ENCODE results near the gene CACHD1. TPM values are rescaled to one million over a fixed set of nuclear protein-coding genes. Genes with fewer than 3 reads are reported as not detected.
"Not testable (repeated sequence)": the region's sequence is repeated elsewhere in the genome, so short reads cannot be mapped to it uniquely, and the experiment has no call there.

The CACHD1 gene
- total RNA-seq, 1 experiment from 2014 or later, result 1.2 TPM

- DNase-seq (ENCODE audit: low read depth), result no peak
Measured at GRCh38 chr1:64496606-64497005, 26.7 kb downstream of the CACHD1 start.

- DNase-seq (ENCODE audit: low read depth), result no peak
Measured at GRCh38 chr1:64497088-64497883, 27.4 kb downstream of the CACHD1 start.

DNA sequence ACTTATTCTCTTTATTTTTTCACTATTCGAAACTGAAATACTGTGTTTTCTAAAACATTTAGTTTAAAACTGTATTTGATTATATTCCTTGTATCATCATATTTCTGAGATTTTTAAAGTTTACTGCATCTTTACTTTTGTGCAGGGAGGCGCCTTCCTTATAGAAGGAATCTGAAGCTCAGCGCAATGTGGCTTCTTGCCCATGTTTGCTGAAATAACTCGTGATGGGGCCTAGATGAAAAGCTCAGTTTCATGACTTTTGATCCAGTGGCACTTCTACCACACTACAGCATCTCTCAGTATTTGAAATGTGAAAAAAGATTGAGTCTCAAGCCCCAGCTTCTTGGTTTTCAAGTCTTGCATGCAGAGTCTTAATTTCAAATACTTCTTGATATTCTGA, 28.4 kb downstream of the CACHD1 start:
- DNase-seq (ENCODE audit: low read depth), result no peak

DNA sequence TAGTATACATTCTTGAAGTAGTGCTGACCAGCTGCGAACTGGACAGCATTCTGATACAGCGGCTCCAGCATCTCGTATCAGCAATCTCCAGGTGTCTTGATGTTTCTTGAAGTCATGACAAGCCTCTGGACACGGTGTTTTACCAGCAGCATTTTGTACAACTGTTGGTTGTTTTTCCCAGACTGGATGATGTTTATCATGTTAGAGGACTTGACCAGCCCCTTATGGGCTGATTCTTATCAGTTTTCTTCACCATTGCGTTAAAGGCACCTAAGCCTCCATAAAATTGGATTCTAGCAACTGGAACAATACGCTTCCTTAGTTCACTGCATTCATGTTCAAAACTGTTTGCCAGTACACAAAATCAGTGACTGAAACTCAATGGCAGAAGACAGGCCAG, 29.1 kb downstream of the CACHD1 start:
- no peak for DNase-seq (ENCODE audit: low read depth)

DNA sequence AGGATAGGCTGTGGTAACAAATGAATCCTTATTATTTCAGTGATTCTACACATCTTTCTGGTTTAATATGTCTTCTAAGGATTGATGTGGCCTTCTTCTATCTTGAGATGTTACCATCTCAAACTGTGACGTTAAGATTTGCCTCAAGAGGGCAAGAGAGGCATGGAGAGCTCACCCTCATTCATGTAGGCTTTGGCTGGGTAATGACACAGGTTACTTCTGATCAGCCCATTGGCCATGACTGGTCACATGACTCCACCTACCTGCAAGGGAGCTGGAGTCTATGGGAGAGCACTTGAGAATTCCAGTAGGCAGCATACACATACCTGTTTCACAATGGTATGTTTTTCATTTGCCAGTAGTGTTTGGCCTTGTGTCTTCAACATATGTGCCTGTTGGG, 30.0 kb downstream of the CACHD1 start:
- no peak for DNase-seq (ENCODE audit: low read depth)

GRCh38 chr1:64502083-64502482, 32.2 kb downstream of the CACHD1 start:
- no peak for DNase-seq (ENCODE audit: low read depth)

- DNase-seq (ENCODE audit: low read depth), result peak; percentile 44
Measured at GRCh38 chr1:64502931-64503330, 33.0 kb downstream of the CACHD1 start.

DNA sequence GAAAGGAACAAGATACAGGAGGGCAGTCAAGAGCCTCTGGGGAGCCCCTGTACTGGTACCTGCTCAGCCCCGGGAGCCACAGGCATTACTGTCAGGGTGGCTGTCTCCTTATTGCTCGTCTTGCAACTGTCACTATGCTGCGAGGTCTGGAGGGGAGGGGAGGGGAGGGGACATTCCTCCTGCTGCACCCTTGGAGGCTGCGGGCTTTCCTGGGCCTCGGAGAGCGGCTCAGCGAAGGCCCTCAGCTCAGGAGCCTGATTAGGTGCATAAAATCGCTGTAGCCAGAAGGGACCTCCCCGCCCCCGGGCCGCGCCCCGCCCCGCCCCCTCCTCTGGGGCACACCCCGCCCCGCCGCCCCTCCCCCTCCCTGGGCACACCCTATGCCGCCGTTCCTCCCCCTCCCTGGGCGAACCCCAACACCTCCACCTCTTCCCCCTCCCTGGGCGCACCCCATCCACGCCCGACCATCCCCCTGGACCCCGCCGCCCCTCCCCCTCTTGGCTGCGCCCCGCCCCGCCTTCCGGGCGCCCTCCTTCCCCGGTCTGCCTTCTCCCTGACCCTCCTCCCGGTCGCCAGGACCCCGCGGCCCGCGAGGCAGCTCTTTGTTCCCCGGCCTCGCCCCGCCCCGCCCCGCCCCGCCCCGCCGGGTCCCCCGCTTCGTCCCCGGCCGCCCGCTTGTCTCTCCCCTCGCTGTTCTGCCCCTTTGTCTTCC, 35.5 kb downstream of the CACHD1 start:
- peak; percentile 13 for DNase-seq (ENCODE audit: low read depth)

GRCh38 chr1:64505944-64506655, 36.2 kb downstream of the CACHD1 start:
- no peak for DNase-seq (ENCODE audit: low read depth)

- DNase-seq (ENCODE audit: low read depth), result no peak
Measured at GRCh38 chr1:64508629-64509028, 38.7 kb downstream of the CACHD1 start.

DNA sequence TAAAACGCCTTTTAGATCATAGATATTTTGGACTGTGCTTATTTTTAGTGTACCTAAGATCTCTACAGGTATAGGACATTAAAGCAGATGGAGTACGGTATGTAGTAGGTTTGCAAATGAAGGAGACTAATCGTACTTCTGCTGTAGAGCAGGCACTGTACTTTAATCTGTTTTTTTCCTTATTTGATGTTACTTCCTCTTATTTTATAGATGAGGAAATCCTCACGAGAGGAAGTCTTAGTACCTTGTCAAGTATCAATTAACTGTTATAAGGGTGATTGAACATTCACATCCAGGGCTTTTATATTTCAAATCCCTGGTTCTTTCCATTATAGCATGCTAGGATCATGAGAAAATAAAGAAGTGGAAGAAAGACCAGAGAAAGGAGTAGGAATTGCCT, 41.1 kb downstream of the CACHD1 start:
- no peak for DNase-seq (ENCODE audit: low read depth)

- not testable (repeated sequence) for DNase-seq (ENCODE audit: low read depth)
Measured at GRCh38 chr1:64512206-64512605, 42.3 kb downstream of the CACHD1 start.

DNA sequence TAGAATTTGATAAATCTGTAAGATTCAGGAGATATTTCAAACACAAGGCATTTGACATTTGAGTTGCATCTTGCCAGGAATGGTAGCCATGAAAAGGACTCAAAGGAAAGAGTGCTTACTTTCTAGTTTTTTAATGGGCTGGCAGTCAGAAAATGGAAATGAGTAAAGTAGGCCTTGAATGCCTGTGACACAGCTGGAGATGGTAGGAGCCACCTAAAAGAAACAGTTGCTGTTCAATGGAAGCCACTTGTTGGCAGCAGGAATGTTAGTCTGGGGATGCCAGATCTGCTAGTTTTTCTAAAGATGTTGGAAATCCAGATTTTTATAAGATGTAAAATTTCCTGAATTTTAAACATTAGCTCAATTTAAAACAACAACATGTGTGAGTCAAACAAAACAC, 43.6 kb downstream of the CACHD1 start:
- no peak for DNase-seq (ENCODE audit: low read depth)

DNA sequence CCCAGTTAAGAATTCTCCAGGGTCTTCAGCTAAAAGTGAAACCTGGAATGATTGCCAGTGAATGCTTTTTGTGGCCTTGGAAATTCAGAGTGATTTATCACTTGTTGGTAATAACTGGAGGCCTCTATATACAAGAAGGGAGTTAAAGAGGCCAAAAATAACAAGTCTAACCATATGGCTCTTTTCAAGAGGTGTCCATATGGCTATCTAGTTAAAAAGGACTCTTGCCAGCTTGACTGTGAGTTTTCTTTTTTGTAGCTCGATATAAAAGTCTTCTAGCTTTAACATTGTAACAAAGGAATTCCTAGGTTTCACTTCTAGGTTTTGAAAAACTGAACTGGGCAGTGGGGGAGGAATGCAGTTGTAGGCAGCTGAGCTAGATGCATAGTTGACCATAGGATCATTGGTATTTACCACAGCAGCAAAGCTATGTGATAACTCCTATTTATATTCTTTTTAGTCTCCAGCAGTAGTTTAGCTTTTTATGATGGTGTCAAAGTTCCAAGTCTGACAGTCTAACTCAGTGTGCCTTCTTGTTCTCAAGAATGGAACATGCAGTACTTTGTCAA, 44.4 kb downstream of the CACHD1 start:
- peak; percentile 32 for DNase-seq (ENCODE audit: low read depth)

- no peak for DNase-seq (ENCODE audit: low read depth)
Measured at GRCh38 chr1:64515427-64515826, 45.5 kb downstream of the CACHD1 start.

DNA sequence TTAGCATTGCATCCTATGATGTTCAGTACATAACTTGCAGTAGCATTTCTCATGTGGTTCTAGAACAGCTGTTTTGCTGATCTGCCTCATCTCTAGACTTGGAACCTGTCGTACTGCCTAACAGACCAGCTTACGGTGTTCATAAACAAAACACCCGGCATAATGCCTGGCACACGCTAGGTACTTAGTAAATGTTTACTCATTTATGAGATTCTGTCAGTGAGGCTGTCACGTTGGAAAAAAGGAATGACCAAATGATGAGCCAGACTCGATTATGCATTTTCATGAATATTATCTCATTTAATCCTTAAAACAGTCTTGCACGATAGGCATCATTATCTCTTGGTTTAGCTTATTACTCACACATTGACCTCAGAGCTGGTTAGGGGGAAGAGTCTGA, 46.4 kb downstream of the CACHD1 start:
- no peak for DNase-seq (ENCODE audit: low read depth)

DNA sequence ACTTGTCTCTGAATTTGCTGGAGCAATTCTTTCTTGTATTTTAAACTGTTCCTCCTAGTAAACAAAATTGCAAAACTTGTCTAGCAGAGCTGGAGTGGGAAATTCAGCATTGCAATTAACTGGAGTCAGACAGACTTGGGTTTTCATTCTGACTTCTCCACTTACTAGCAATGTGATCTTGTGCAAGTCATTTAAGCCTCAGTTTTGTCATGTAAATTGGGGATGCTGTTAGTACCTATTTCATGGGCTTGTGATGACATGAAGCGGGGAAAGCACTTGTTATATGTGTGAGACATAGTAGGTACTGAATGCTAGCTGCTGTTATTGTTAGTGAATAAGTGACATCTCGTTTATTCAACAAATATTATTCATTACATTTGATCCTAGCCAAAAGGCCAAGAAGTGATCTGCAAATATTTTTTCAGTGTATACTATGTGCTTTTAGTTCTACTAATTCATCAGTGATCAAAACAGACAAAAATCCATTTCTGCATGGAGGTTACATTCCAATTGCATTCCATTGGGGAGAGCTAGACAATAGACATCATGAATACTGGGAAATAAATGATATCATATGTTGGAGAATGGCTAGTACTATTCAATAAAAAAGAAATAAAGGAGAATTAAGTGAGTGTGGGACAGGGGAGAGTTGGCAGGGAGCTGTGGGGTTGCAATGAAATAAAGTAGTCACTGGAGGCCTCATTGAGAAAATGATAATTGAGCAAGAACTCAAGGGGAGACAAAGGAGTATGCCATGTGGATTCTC, 47.1 kb downstream of the CACHD1 start:
- DNase-seq (ENCODE audit: low read depth), result no peak

DNA sequence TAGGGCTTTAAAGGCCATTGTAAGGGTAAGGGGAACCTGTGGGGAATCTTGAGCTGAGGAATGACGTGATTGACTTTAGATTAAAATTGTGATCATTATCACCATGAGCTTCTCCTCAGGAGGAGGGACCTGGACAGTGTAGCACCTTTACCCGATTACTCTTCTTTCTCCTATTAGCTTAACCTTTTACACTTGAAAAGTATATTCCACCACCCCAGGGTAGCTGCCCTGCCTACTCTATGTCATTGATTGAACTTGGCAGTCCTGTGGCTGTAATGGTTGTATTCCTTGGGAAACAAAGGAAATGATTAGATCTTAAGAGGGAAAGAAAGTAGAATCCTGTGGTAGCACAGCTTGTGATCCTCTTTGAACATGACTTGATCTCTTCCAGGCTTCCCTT, 47.7 kb downstream of the CACHD1 start:
- DNase-seq (ENCODE audit: low read depth), result no peak

- no peak for DNase-seq (ENCODE audit: low read depth)
Measured at GRCh38 chr1:64518692-64519481, 49.0 kb downstream of the CACHD1 start.

GRCh38 chr1:64519901-64520300, 50.0 kb downstream of the CACHD1 start:
- DNase-seq (ENCODE audit: low read depth), result no peak

DNA sequence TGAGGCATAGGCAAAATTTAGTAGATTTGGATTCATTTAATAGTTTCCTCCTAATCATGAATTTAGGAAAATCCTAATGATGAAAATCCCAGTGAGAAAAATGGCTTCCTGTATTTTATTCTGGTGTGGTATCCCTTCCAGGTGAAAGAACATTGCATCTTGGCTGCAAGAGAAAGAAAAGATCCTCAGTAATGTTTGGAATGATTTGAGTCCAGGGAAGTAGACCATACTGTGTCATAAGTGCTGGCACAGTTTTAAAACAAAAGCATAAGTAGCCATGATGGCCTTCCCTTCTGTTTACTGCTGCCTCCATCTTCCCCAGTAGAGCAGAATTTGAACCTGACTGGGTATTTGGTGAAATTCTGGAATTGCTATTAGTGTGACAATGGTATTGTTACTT, 52.8 kb downstream of the CACHD1 start:
- no peak for DNase-seq (ENCODE audit: low read depth)

All from RPMI7951 (cell line).